ENCODE results near the gene ARHGAP22. TPM values are rescaled to one million over a fixed set of nuclear protein-coding genes. Genes with fewer than 3 reads are reported as not detected.
"Not testable (repeated sequence)": the region's sequence is repeated elsewhere in the genome, so short reads cannot be mapped to it uniquely, and the experiment has no call there.

Gene ARHGAP22
- total and polyA plus RNA-seq, 4 donors = 0.23 to 2.3 (median 0.54) TPM

DNA sequence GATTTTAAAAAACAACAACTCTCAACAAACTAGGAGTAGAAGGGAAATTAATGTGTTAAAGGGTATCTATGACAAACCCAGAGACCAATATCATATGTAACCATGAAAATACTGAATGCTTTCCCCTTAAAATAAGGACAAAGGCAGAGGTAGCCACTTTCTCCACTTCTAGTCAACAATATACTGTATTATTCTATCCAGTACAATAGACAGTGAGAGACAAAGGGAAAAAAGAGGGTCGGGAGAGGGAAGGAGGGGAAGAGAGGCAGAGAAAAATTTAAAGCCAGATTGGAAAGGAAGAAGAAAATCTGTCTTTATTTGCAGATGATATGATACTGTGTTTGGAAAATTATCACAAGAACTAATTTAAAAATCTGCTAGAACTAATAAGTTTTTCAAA, 40.7 kb upstream of the ARHGAP22 start:
- no peak for DNase-seq (ENCODE audit: low spot score)
- H3K4me1 ChIP-seq (ENCODE audit: control insufficient read depth in 4 of 4, insufficient read depth in 4 of 4, low read length in 3 of 4) = no peaks in the 10 kb centered on the region
- no peaks in the 10 kb centered on the region for H3K9me3 ChIP-seq (ENCODE audit: control insufficient read depth in 4 of 4, low read length in 3 of 4)
- no peaks in the 10 kb centered on the region for H3K27me3 ChIP-seq (ENCODE audit: control insufficient read depth in 4 of 4, insufficient read depth in 4 of 4, low read length in 3 of 4)
- H3K36me3 ChIP-seq (ENCODE audit: control insufficient read depth in 4 of 4, insufficient read depth in 3 of 4, low read depth in 1 of 4, low read length in 3 of 4) = no peaks in the 10 kb centered on the region
- TF ChIP-seq ATF3 (IDR thresholded peaks at IDR 0.05) (no peak), RXRA (IDR thresholded peaks at IDR 0.05) (no peak), SP1 (IDR thresholded peaks at IDR 0.05) (no peak)
- TF ChIP-seq, protein P1, sequence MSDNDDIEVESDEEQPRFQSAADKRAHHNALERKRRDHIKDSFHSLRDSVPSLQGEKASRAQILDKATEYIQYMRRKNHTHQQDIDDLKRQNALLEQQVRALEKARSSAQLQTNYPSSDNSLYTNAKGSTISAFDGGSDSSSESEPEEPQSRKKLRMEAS (IDR thresholded peaks at IDR 0.05) = no peak
- TF ChIP-seq, protein P2, sequence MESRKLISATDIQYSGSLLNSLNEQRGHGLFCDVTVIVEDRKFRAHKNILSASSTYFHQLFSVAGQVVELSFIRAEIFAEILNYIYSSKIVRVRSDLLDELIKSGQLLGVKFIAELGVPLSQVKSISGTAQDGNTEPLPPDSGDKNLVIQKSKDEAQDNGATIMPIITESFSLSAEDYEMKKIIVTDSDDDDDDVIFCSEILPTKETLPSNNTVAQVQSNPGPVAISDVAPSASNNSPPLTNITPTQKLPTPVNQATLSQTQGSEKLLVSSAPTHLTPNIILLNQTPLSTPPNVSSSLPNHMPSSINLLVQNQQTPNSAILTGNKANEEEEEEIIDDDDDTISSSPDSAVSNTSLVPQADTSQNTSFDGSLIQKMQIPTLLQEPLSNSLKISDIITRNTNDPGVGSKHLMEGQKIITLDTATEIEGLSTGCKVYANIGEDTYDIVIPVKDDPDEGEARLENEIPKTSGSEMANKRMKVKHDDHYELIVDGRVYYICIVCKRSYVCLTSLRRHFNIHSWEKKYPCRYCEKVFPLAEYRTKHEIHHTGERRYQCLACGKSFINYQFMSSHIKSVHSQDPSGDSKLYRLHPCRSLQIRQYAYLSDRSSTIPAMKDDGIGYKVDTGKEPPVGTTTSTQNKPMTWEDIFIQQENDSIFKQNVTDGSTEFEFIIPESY (IDR thresholded peaks at IDR 0.05) = no peak
- H3K4me3 ChIP-seq (ENCODE audit: low read depth in 1 of 3, low read length in 3 of 3) = no peak overlapping the region
- no peak overlapping the region for H3K27ac ChIP-seq (ENCODE audit: low read depth in 1 of 2, low read length in 2 of 2)
- 65% methylated on average over 1 of the region's 1 CpG for WGBS
- no peak overlapping the region for H3K9ac ChIP-seq (ENCODE audit: low read depth in 1 of 2, low read length in 2 of 2)

- H3K27ac ChIP-seq (ENCODE audit: low read depth in 1 of 2, low read length in 2 of 2); H3K4me1 ChIP-seq (ENCODE audit: control insufficient read depth in 4 of 4, insufficient read depth in 4 of 4, low read length in 3 of 4); DNase-seq (ENCODE audit: low spot score); H3K4me3 ChIP-seq (ENCODE audit: low read depth in 1 of 3, low read length in 3 of 3); H3K9me3 ChIP-seq (ENCODE audit: control insufficient read depth in 4 of 4, low read length in 3 of 4); H3K9ac ChIP-seq (ENCODE audit: low read depth in 1 of 2, low read length in 2 of 2); H3K27me3 ChIP-seq (ENCODE audit: control insufficient read depth in 4 of 4, insufficient read depth in 4 of 4, low read length in 3 of 4); H3K36me3 ChIP-seq (ENCODE audit: control insufficient read depth in 4 of 4, insufficient read depth in 3 of 4, low read depth in 1 of 4, low read length in 3 of 4): not testable (repeated sequence)
- 88% methylated on average over 4 of the region's 4 CpGs for WGBS
Measured at GRCh38 chr10:48641099-48641690, 36.3 kb upstream of the ARHGAP22 start.

DNA sequence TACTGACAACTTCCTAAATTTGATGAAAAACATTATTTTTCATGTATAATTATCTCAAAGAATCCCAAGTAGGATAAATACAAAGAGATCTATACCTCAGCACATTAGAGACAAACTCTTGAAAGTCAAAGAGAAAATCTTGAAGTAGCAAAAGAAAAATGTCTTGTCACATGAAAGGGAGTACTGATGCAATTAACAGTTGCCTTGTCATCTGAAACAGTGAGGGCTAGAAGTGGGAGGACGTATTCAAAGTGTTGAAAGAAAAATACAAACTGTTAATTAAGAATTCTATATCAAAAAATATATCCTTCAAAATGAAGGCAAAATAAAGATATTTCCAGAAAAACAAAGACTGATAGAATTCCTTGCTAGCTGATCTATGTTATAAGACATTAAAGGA, 35.5 kb upstream of the ARHGAP22 start:
- 72% methylated on average over 1 of the region's 1 CpG for WGBS
- peaks cover 0 to 3% (median 0%) of the 10 kb centered on the region in 4 donors for H3K9me3 ChIP-seq (ENCODE audit: control insufficient read depth in 4 of 4, low read length in 3 of 4)
- H3K4me3 ChIP-seq (ENCODE audit: low read depth in 1 of 3, low read length in 3 of 3) = no peak overlapping the region
- no peak for DNase-seq (ENCODE audit: low spot score)
- H3K4me1 ChIP-seq (ENCODE audit: control insufficient read depth in 4 of 4, insufficient read depth in 4 of 4, low read length in 3 of 4) = no peaks in the 10 kb centered on the region
- no peaks in the 10 kb centered on the region for H3K27me3 ChIP-seq (ENCODE audit: control insufficient read depth in 4 of 4, insufficient read depth in 4 of 4, low read length in 3 of 4)
- H3K27ac ChIP-seq (ENCODE audit: low read depth in 1 of 2, low read length in 2 of 2) = no peak overlapping the region
- H3K36me3 ChIP-seq (ENCODE audit: control insufficient read depth in 4 of 4, insufficient read depth in 3 of 4, low read depth in 1 of 4, low read length in 3 of 4) = no peaks in the 10 kb centered on the region
- no peak overlapping the region for H3K9ac ChIP-seq (ENCODE audit: low read depth in 1 of 2, low read length in 2 of 2)
- TF ChIP-seq NR2F2 (IDR thresholded peaks at IDR 0.05) = no peak
- TF ChIP-seq JUND (IDR thresholded peaks at IDR 0.05) = no peak
- TF ChIP-seq SP1 (IDR thresholded peaks at IDR 0.05) = no peak
- TF ChIP-seq, protein P2 (IDR thresholded peaks at IDR 0.05) = no peak
- TF ChIP-seq GABPA (IDR thresholded peaks at IDR 0.05 in 1 of 2, conservative IDR thresholded peaks at IDR 0.05 in 1 of 2) = no peak
- no peak for TF ChIP-seq RXRA (IDR thresholded peaks at IDR 0.05)
- no peak for TF ChIP-seq FOXA2 (IDR thresholded peaks at IDR 0.05)
- no peak for TF ChIP-seq HNF4G (IDR thresholded peaks at IDR 0.05)
- no peak for TF ChIP-seq EGR1 (IDR thresholded peaks at IDR 0.05; ENCODE audit: low read depth in 2 of 2)
- TF ChIP-seq, protein P3, sequence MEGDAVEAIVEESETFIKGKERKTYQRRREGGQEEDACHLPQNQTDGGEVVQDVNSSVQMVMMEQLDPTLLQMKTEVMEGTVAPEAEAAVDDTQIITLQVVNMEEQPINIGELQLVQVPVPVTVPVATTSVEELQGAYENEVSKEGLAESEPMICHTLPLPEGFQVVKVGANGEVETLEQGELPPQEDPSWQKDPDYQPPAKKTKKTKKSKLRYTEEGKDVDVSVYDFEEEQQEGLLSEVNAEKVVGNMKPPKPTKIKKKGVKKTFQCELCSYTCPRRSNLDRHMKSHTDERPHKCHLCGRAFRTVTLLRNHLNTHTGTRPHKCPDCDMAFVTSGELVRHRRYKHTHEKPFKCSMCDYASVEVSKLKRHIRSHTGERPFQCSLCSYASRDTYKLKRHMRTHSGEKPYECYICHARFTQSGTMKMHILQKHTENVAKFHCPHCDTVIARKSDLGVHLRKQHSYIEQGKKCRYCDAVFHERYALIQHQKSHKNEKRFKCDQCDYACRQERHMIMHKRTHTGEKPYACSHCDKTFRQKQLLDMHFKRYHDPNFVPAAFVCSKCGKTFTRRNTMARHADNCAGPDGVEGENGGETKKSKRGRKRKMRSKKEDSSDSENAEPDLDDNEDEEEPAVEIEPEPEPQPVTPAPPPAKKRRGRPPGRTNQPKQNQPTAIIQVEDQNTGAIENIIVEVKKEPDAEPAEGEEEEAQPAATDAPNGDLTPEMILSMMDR (IDR thresholded peaks at IDR 0.05; ENCODE audit: low read depth, low read length, missing input control) = no peak
- TF ChIP-seq TAF1 (conservative IDR thresholded peaks at IDR 0.05) = no peak
- no peak for TF ChIP-seq FOXA1 (IDR thresholded peaks at IDR 0.05)
- no peak for TF ChIP-seq ATF3 (IDR thresholded peaks at IDR 0.05)
- no peak for TF ChIP-seq YY1 (IDR thresholded peaks at IDR 0.05)
- no peak for TF ChIP-seq HNF4A (conservative IDR thresholded peaks at IDR 0.05)
- no peak for TF ChIP-seq REST (IDR thresholded peaks at IDR 0.05)
- TF ChIP-seq, protein P1 (IDR thresholded peaks at IDR 0.05) = no peak
